Measurements from ENCODE around the gene NPL.

DNA sequence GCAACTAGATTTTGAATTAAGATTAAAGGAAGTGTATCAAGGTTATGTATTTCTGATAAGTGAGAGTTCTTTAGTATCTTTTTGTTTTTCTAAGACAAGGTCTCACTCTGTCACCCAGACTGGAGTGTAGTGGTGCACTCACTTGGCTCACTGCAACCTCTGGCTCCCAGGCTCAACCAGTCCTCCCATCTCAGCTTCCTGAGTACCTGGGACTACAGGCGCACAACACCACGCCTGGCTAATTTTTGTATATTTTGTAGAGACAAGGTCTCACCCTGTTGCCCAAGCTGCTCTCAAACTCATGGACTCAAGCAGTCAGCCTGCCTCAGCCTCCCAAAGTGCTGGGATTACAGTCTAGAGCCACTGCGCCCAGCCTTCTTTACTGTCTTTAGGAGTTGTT lies 83.3 kb downstream of the NPL start:
- TF ChIP-seq, protein P1, sequence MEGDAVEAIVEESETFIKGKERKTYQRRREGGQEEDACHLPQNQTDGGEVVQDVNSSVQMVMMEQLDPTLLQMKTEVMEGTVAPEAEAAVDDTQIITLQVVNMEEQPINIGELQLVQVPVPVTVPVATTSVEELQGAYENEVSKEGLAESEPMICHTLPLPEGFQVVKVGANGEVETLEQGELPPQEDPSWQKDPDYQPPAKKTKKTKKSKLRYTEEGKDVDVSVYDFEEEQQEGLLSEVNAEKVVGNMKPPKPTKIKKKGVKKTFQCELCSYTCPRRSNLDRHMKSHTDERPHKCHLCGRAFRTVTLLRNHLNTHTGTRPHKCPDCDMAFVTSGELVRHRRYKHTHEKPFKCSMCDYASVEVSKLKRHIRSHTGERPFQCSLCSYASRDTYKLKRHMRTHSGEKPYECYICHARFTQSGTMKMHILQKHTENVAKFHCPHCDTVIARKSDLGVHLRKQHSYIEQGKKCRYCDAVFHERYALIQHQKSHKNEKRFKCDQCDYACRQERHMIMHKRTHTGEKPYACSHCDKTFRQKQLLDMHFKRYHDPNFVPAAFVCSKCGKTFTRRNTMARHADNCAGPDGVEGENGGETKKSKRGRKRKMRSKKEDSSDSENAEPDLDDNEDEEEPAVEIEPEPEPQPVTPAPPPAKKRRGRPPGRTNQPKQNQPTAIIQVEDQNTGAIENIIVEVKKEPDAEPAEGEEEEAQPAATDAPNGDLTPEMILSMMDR (conservative IDR thresholded peaks at IDR 0.05), result no peak
- TF ChIP-seq ZFX (IDR thresholded peaks at IDR 0.05), result no peak
